HG02970 (cell line): ENCODE measurements around the gene CASKIN1.
"Not testable (repeated sequence)": the region's sequence is repeated elsewhere in the genome, so short reads cannot be mapped to it uniquely, and the experiment has no call there.

Experiments
- ATAC-seq: cut with Tn5 transposase; IDR thresholded peaks from one replicate; pipeline ENCODE4 v1.9.1; 2021; ENCODE audit warnings: mild to moderate bottlenecking, moderate library complexity, moderate number of reproducible peaks; ENCODE audit not compliant: unreplicated experiment, low FRiP score

Gene CASKIN1

DNA sequence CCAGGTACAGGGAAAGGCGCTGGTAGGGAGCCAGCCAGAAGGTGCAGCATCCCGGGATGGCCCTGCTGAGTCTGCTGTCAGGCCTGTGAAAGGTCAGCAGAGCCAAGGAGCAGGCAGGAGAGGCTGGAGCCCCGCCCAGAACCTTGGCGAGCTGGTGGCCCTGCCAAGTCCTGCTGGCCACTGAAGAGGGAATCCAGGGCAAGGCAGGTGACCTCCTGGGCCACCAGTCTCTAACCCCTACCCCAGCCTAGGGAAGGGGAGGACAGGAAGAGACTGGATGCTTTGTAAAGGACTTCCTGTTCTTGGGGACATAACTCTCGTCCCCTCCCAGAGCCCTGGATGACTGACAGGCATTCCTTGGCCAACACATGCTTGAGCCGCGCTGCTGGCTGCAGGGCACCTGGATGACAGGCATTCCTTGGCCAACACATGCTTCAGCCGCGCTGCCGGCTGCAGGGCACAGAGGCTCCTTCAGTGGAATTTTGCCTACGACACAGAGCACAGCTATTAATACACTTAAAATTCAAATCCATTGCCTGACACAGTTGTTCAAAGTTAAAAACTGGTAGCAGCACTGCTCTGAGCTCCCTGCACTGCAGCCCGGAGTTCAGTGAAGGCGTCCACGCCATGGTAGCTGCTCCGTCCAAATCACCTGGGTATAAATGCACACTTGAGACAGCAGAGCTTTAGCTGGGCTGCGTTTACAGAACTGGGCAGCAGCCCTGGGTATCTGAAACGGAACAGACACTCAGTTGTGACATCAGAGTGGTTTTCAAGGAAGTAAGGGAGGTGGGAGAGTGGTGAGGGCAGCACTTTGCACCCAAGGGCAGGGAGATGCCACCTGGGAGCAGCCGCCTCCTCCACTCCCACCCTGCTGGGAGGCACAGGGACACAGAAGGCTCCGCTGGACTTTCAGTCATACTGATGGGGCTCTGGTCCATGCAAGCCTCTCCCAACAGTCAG, 16.2 kb upstream of the CASKIN1 start:
- ATAC-seq = no peak

DNA sequence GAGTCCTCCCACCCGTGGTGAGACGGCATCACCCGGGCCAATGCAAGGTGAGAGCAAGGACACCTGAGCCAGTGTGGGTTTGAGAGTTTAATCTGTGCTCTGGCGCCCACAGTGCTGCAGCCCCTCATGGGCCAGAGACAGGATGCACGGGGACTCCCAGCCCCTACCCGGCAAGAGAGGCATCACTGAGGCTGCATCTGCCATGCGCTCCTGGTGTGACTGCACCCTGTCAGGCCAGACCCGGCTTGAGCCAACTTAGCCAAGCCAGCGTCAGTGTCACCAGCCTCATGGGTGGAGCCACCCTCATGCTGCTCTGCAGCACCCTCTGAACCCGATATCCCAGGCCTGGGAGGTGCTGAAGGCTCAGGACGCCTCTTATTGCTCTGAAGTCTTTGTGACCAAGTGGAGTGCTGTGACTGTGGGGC, 15.5 kb upstream of the CASKIN1 start:
- ATAC-seq = no peak

DNA sequence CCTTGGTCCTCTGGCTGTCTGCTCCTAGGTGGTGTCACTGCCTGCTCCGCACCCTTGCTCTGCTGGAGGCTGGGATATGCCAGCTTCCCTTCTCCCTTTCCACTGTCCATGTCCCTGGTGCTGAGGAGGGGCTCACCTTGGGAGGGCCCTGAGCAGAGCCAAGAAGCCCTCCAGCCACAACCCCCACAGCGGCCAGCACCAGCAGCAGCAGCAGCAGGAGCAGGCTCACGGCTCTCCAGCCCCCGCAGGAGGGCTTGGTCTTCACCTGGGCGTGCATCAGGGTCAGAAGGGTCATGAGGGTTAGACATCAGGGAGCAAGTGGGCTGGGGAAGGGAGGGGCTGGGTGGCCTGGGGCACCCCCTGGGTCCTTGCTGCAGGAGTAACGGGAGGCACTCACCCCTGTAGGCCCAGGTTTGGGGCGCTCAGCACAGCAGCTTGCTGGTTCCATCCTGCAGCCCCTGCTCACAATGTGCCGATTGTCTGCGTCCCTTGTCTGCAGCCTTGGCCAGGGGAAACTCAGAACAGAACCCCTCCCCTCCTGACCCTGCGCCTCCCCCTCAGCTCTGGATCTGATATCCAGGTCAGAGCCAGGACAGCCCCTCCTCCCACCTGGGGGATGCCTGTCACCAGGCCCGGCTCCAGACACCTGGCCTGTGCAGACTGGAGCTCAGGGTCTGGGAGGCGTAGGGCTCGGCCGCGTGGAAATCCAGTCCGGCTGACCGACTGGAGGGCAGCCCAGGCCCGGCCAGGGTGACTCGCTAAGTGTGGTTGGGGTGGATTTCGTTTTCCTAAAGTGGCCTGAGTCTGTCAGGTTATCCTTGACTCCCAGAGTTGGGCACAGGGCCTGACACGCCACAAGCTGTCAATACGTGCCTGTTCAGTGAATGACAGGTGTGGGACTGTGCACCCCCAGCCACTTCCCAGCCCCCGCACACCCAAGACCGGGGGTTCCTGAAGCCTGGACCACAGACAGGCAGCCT, 14.3 kb upstream of the CASKIN1 start, which contains the start of gene BRICD5:
BRICD5 (minus strand) TSS at position 478 of the 980 bp plus-strand sequence; CDS start at position 448, 30 bp downstream.
- no peak for ATAC-seq

DNA sequence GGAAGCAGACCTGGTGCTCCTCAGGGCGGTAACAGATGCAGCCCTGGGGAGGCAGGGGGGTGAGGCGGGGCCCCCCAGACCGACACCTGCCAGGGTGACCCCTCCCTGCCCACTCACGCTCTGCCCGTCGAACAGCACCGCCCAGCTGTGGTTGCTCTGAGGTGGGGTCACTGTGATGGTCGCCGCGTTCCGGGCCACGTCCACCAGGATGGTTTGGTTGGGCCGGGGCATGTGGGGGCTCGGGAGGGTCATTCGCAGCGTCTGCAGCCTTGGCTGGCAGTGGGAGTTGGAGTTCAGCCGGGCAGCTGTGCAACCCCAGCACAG, 13.6 kb upstream of the CASKIN1 start:
- no peak for ATAC-seq

DNA sequence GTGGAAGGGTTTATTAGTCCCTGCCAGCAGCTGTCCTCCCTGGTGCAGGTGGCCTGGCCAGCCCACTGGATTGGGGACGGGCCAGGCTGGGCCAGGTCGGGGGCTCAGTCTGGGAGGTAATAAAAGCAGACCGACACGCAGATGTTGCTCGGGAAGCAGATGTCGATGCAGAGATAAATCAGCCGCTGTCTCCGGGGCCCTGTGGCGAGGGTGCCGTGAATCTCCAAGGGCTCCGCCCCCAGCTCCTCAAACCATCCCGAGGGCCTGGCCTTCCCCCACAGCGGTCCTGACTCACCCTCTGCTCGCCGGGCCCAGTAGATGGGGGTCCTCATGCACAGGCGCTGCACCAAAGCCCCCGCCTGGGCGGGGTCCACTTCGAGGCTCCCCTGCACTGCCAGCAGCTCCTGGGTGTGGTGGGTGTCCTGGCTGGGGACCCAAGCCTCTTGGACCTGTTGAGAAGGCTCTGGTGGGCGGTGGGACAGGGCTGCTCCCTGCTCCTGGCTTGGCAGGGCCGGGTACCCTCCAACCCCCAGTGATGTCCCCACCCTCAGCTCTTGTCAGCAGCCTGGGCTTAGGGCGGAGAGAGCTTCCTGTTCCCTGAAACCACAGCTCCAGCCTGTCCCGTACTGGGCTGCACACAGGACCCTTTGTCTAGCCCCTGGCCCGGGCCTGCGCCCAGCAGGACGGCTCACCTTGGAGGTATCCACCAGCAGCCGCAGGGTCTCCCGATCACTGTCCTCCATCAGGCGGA, 13.0 kb upstream of the CASKIN1 start:
- no peak for ATAC-seq

DNA sequence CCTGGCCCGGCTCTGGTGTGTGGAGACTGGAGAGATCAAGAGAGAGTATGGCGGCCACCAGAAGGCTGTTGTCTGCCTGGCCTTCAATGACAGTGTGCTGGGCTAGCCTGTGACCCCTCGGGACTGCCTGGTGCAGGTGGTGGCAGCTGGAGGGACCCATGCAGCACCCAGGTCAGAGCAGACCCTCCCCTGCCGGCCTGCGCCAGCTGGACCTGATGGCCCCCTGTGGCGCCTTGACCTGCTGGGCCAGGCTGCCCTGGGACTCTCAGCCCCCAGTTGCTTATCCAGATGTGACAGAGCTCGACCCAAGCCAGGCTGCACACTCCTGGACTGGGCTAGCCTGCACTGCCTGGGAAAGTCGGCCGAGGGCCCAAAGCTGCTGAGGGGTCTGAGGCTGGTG, 12.4 kb upstream of the CASKIN1 start:
- ATAC-seq = no peak

GRCh38 chr16:2208308-2208707, 11.9 kb upstream of the CASKIN1 start:
- no peak for ATAC-seq

DNA sequence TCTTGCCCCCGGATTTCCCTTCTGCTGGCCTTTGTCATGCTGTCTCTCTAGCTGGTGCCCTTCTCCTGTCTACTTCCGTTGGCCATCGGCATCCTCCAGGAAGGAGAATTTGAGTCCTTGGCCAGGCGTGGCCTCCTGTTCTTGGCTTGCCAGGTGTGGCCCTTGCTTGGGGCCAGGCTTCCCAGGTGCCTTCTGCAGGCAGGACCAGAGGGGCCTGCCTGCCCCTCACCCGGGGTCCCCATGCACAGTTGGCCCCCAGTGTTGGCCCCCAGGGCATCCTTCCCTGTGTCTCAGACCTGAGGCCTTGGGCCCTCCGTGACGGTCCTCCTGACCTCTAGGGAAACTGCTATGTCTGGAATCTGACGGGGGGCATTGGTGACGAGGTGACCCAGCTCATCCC, 11.5 kb upstream of the CASKIN1 start:
- no peak for ATAC-seq

DNA sequence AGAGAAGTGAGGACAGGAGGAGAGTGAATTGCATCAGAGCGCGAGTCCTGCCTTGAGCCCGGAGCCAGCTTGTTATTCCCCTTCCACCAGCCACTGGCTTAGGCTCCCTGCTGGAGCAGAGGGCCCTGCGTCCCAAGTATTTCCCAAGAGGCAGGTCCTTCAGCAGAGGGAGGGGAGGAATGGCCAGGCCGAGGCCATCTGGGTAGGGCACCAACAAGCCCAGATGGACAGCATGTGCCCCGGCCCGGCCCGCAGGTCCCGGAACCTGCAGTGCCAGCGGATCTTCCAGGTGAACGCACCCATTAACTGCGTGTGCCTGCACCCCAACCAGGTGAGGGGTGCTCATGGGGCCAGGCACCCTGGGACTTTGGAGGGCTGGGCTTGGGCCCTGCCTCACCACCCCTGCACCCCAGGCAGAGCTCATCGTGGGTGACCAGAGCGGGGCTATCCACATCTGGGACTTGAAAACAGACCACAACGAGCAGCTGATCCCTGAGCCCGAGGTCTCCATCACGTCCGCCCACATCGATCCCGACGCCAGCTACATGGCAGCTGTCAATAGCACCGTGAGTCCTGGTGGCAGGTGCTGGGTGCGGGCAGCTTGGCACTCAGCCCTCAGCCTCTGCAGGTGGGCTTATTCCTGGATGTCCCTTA, 10.5 kb upstream of the CASKIN1 start:
- ATAC-seq = no peak

DNA sequence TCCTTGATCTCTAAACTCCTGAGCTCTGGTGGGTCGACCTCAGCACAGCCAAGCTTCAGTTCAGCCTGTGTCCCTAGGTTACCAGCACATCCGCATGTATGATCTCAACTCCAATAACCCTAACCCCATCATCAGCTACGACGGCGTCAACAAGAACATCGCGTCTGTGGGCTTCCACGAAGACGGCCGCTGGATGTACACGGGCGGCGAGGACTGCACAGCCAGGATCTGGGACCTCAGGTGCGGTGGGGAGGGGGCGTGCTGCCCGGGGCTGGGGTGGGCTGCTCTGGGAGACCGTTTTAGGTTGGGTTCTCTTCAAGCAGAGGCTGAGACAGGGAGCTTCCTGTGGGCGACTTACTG, 10.0 kb upstream of the CASKIN1 start:
- ATAC-seq = no peak

- peak; percentile 6 for ATAC-seq
Observed at GRCh38 chr16:2205967-2206313, 9.5 kb upstream of the CASKIN1 start.

GRCh38 chr16:2205104-2205966, 8.9 kb upstream of the CASKIN1 start, which contains the start of gene MLST8:
Gene MLST8, plus strand, starts transcription at chr16:2205454. Its CDS starts 632 bp downstream, at chr16:2206086.
- ATAC-seq = peak; percentile 71

DNA sequence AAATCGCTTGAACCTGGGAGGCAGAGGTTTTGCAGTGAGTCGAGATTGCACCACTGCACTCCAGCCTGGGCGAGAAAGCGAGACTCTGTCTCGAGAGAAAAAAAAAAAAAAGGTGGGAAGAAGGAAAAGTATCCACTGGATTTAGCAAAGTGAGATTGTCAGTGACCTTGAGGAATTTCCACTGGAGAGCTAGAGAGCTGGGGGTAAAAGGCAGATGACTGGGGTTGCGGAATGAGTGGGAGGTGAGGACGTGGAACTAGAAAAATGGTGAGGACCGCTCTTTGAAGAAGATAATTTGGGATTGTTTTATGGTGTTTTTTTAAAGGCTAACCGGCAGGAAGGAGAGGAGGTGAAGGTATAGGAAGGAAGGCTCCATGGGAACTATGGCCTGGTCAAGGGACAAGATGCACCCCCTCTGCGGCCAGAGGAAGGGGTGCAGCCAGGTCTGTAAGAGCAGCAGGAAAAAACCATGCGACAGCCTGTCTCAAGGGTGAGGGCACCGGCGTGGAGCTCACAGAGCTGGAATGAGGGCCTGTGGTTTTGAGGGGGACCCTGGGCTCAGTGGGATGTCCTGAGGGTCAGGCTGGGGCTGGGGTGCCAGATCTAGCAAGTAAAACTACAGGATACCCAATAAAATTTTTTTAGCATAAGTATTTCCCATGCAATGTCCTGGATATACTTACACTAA, 8.2 kb upstream of the CASKIN1 start:
- no peak for ATAC-seq

DNA sequence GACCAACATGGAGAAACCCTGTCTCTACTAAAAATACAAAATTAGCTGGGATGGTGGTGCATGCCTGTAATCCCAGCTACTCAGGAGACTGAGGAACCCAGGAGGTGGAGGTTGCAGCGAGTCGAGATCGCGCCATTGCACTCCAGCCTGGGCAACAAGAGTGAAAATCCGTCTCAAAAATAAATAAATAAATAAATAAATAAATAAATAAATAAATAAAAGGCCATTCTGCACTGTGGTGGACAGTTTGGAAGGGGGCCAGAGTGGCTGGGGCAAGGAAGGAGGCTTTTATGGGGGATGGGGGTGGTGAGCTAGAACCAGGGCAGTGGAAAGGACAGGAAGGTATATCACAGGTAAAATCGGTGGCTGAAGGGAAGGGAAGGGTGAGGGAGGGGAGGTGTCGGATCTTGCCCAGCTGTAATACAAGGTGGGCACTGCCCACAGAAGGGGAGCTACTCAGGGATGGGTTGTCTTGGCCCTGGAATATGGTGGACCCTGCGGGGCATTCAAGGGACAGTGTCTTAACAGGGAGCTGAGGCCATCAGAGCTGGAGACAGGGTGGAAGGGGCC, 6.8 kb upstream of the CASKIN1 start:
- ATAC-seq = not testable (repeated sequence)

- ATAC-seq = no peak
Observed at GRCh38 chr16:2200313-2200712, 3.9 kb upstream of the CASKIN1 start.

DNA sequence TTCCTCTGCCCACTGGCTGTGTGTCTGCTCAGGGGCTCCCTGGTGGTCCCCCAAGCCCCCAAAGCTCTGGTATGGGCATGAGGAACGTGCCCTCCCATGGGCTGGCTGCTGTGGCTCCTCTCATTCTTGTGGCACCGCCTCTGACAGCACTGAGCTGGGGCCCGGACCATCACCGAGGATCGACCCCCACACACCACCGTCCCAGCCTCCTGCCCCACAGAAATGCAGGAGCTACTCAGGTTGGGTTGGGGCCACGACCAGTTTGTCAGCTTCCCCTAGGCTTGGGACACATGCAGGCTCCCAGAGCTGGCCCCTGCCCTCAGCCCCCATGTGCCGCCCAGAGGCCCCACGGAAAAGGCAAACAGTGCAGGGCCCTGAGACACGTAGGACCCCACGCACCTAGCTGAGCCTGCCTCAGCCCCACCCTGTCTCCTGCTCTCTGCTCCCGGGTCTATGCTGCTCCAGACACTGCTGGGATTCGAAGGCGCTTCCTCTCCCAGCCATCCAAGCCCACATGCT, 3.3 kb upstream of the CASKIN1 start:
- no peak for ATAC-seq

GRCh38 chr16:2199095-2199494, 2.7 kb upstream of the CASKIN1 start:
- no peak for ATAC-seq

DNA sequence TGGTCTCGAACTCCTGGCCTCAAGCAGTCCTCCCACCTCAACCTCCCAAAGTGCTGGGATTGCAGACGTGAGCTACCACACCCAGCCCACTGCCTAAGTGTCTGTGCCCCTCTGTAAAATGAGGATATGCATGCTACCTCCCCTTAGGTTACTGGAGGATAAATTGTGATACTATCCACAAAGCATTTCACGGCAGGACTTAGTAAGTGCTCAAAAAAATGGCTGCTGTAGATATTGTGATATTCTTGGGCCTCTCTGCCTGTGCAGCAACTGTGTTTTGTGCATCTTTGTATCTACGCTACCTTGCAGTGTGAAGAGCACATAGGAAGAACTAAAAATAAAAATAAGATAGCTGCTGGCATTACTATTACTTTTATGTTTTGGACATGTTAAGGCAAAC, 1.9 kb upstream of the CASKIN1 start:
- no peak for ATAC-seq
